Endothelial cell of umbilical vein (primary cell): ENCODE data around the gene AIG1.

Experiments
- EZH2 ChIP-seq: IDR thresholded peaks from 2 replicates; pipeline ENCODE4 v1.6.1; 2012; ENCODE audit warnings: borderline replicate concordance, low read depth, mild to moderate bottlenecking, moderate library complexity, low read length, inconsistent platforms; ENCODE audit not compliant: severe bottlenecking
- JUN ChIP-seq: IDR thresholded peaks from 2 replicates; pipeline ENCODE4 v1.6.1; 2011; ENCODE audit warnings: borderline replicate concordance, low read depth; ENCODE audit not compliant: insufficient read length, insufficient read depth
- POLR2A ChIP-seq: IDR thresholded peaks from 2 replicates; pipeline ENCODE4 v1.6.1; 2012; ENCODE audit warnings: low read depth, mild to moderate bottlenecking, control low read depth, low read length
- TF ChIP-seq, protein P1 (sequence below), 2 donors: IDR thresholded peaks; 1 replicate in 1 of 2; 2 replicates in 1 of 2; pipeline ENCODE4 v1.5.1; 2011; ENCODE audit warnings: low read length in 2 of 2, mild to moderate bottlenecking in 2 of 2, moderate library complexity in 2 of 2, control low read depth in 1 of 2, inconsistent platforms in 1 of 2, low read depth in 1 of 2; ENCODE audit not compliant: insufficient read depth in 1 of 2; ENCODE audit errors: extremely low read depth in 1 of 2

DNA sequence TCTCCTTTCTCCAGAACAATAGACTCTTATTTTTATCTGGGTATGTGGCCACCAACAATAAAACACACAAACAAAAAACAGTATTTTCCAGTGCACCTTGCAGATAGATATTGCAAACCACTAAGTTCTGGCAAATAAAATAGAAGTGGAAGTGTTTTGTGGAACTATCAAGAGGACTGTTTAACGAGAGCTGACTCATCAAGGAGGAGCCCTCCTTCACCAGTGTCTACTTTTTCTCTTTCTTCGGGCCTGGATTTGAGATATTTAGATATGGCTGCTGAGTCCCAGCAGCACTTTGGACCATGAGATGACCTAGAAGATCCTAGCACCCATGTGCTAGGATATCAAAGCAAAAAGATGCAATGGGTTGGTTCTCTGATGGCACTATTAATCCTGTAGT, 154.7 kb downstream of the AIG1 start:
- TF ChIP-seq, protein P1, sequence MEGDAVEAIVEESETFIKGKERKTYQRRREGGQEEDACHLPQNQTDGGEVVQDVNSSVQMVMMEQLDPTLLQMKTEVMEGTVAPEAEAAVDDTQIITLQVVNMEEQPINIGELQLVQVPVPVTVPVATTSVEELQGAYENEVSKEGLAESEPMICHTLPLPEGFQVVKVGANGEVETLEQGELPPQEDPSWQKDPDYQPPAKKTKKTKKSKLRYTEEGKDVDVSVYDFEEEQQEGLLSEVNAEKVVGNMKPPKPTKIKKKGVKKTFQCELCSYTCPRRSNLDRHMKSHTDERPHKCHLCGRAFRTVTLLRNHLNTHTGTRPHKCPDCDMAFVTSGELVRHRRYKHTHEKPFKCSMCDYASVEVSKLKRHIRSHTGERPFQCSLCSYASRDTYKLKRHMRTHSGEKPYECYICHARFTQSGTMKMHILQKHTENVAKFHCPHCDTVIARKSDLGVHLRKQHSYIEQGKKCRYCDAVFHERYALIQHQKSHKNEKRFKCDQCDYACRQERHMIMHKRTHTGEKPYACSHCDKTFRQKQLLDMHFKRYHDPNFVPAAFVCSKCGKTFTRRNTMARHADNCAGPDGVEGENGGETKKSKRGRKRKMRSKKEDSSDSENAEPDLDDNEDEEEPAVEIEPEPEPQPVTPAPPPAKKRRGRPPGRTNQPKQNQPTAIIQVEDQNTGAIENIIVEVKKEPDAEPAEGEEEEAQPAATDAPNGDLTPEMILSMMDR (IDR thresholded peaks at IDR 0.05; ENCODE audit: extremely low read depth in 1 of 2, insufficient read depth in 1 of 2, low read depth in 1 of 2, low read length in 2 of 2), result no peak
- no peak for TF ChIP-seq JUN
- no peak for TF ChIP-seq POLR2A
- no peak for TF ChIP-seq EZH2
